WTC11 (cell line): Measurements from ENCODE around the gene OXT. TPM values are rescaled to one million over a fixed set of nuclear protein-coding genes. Genes with fewer than 3 reads are reported as not detected.
A peak's percentile ranks its signal among the peaks of the same experiment; 100 is the strongest.

Experiments used
- ATAC-seq: fragments of 200-7000 bp; cut with Tn5 transposase; 2 replicates; pipeline ENCODE4 v1.10.0; 2021; ENCODE audit warnings: mild to moderate bottlenecking, moderate library complexity
- CTCF ChIA-PET: fragments of 300-600 bp; sonication (Branson Sonifier 250); formaldehyde crosslinking; loops from one replicate; lab custom pipeline; 2021; ENCODE audit warnings: antibody characterized with exemption; lab: Charles Lee
- POLR2A ChIA-PET: fragments of 350-600 bp; sonication (Branson Sonifier 250); formaldehyde crosslinking; loops from one replicate; lab custom pipeline; 2021; ENCODE audit warnings: antibody characterized with exemption; lab: Charles Lee
- DNase-seq: peaks from one replicate; pipeline ENCODE4 v3.0.0; 2021; ENCODE audit warnings: low spot score
- H3K27ac Mint-ChIP-seq: 2 replicates; pipeline ENCODE4 v1.8.0; 2021; ENCODE audit warnings: mixed read lengths
- H3K27me3 Mint-ChIP-seq: 2 replicates; pipeline ENCODE4 v1.8.0; 2021; ENCODE audit warnings: low read depth, mild to moderate bottlenecking, moderate library complexity, mixed read lengths
- H3K36me3 Mint-ChIP-seq: 2 replicates; pipeline ENCODE4 v1.8.0; 2021; ENCODE audit warnings: mixed read lengths
- H3K4me1 Mint-ChIP-seq: 2 replicates; pipeline ENCODE4 v1.8.0; 2022; ENCODE audit warnings: mixed read lengths
- H3K4me3 Mint-ChIP-seq: 2 replicates; pipeline ENCODE4 v1.8.0; 2021; ENCODE audit warnings: mild to moderate bottlenecking, moderate library complexity, mixed read lengths
- H3K9me3 Mint-ChIP-seq: 2 replicates; pipeline ENCODE4 v1.8.0; 2021; ENCODE audit warnings: mixed read lengths
- ESRRA ChIP-seq: sonication (generic); formaldehyde crosslinking; IDR thresholded peaks from 2 replicates; pipeline ENCODE4 v1.8.1; 2022; ENCODE audit warnings: mild to moderate bottlenecking, missing genetic modification reagents, borderline replicate concordance
- FOXK1 ChIP-seq: sonication (generic); formaldehyde crosslinking; IDR thresholded peaks from 2 replicates; pipeline ENCODE4 v1.8.0; 2022; ENCODE audit warnings: mild to moderate bottlenecking, moderate library complexity, missing genetic modification reagents
- FOXP1 ChIP-seq: sonication (generic); formaldehyde crosslinking; IDR thresholded peaks from 2 replicates; pipeline ENCODE4 v1.8.0; 2022; ENCODE audit warnings: missing genetic modification reagents, mild to moderate bottlenecking, moderate library complexity, borderline replicate concordance
- MXD4 ChIP-seq: fragments of 250-450 bp; sonication (Bioruptor Pico); IDR thresholded peaks from 2 replicates; pipeline ENCODE4 v1.8.0; 2021; ENCODE audit warnings: mild to moderate bottlenecking, moderate library complexity, borderline replicate concordance
- NFATC4 ChIP-seq: fragments of 250-450 bp; sonication (Bioruptor Pico); IDR thresholded peaks from 2 replicates; pipeline ENCODE4 v1.9.0; 2021; ENCODE audit warnings: mild to moderate bottlenecking
- NFE2L1 ChIP-seq: sonication (generic); formaldehyde crosslinking; IDR thresholded peaks from 2 replicates; pipeline ENCODE4 v1.8.1; 2023; ENCODE audit warnings: missing genetic modification reagents
- NFYB ChIP-seq: sonication (generic); formaldehyde crosslinking; conservative IDR thresholded peaks from 2 replicates; pipeline ENCODE4 v1.8.0; 2022; ENCODE audit warnings: low read depth, missing genetic modification reagents
- NR1H2 ChIP-seq: sonication (generic); formaldehyde crosslinking; IDR thresholded peaks from 2 replicates; pipeline ENCODE4 v1.9.0; 2021; ENCODE audit warnings: mild to moderate bottlenecking, moderate library complexity, missing genetic modification reagents
- NR2C2 ChIP-seq: sonication (generic); formaldehyde crosslinking; IDR thresholded peaks from 2 replicates; pipeline ENCODE4 v1.8.0; 2022; ENCODE audit warnings: mild to moderate bottlenecking, missing genetic modification reagents
- SOX15 ChIP-seq: fragments of 250-450 bp; sonication (Bioruptor Pico); IDR thresholded peaks from 2 replicates; pipeline ENCODE4 v1.9.0; 2021; ENCODE audit warnings: mild to moderate bottlenecking
- TP53 ChIP-seq: sonication (generic); formaldehyde crosslinking; IDR thresholded peaks from 2 replicates; pipeline ENCODE4 v1.8.1; 2023; ENCODE audit warnings: mild to moderate bottlenecking, missing genetic modification reagents
- ZNF219 ChIP-seq: sonication (generic); formaldehyde crosslinking; IDR thresholded peaks from 2 replicates; pipeline ENCODE4 v1.8.0; 2023; ENCODE audit warnings: missing genetic modification reagents, mild to moderate bottlenecking, borderline replicate concordance
- ZNF232 ChIP-seq: sonication (generic); formaldehyde crosslinking; IDR thresholded peaks from 2 replicates; pipeline ENCODE4 v1.8.0; 2022; ENCODE audit warnings: mild to moderate bottlenecking, missing genetic modification reagents
- ZNF263 ChIP-seq: sonication (generic); formaldehyde crosslinking; IDR thresholded peaks from 2 replicates; pipeline ENCODE4 v1.8.1; 2022; ENCODE audit warnings: low read depth, mild to moderate bottlenecking, moderate library complexity, missing genetic modification reagents
- ZNF396 ChIP-seq: fragments of 250-450 bp; sonication (Bioruptor Pico); IDR thresholded peaks from 2 replicates; pipeline ENCODE4 v1.8.0; 2021; ENCODE audit warnings: mild to moderate bottlenecking, moderate library complexity, borderline replicate concordance
- ZNF416 ChIP-seq: fragments of 250-450 bp; sonication (Bioruptor Pico); IDR thresholded peaks from 2 replicates; pipeline ENCODE4 v1.9.0; 2021; ENCODE audit warnings: mild to moderate bottlenecking, inconsistent platforms
- ZNF671 ChIP-seq: fragments of 250-450 bp; sonication (Bioruptor Pico); IDR thresholded peaks from 2 replicates; pipeline ENCODE4 v1.8.0; 2021; ENCODE audit warnings: mild to moderate bottlenecking
- total RNA-seq: library from RNA; stranded (reverse); gene quantifications from 3 replicates; pipeline ENCODE4 v1.2.3, GENCODE V29; 2021
- TF ChIP-seq, protein P1 (sequence below): sonication (generic); formaldehyde crosslinking; IDR thresholded peaks from 2 replicates; pipeline ENCODE4 v1.8.0; 2023; ENCODE audit warnings: missing genetic modification reagents
- TF ChIP-seq, protein P2 (sequence below): sonication (generic); formaldehyde crosslinking; IDR thresholded peaks from 2 replicates; pipeline ENCODE4 v1.8.0; 2022; ENCODE audit warnings: mild to moderate bottlenecking, missing genetic modification reagents
- TF ChIP-seq, protein P3 (sequence below): sonication (generic); formaldehyde crosslinking; IDR thresholded peaks from 2 replicates; pipeline ENCODE4 v1.8.1; 2023; ENCODE audit warnings: mild to moderate bottlenecking, moderate library complexity, missing genetic modification reagents
- TF ChIP-seq, protein P4 (sequence below): sonication (generic); formaldehyde crosslinking; IDR thresholded peaks from 2 replicates; pipeline ENCODE4 v1.8.1; 2023; ENCODE audit warnings: mild to moderate bottlenecking, missing genetic modification reagents
- TF ChIP-seq, protein P5 (sequence below): fragments of 200-600 bp; IDR thresholded peaks from 2 replicates; pipeline ENCODE4 v1.8.0; 2022; ENCODE audit warnings: antibody characterized with exemption
- TF ChIP-seq, protein P6 (sequence below): sonication (generic); formaldehyde crosslinking; IDR thresholded peaks from 2 replicates; pipeline ENCODE4 v1.8.1; 2022; ENCODE audit warnings: missing genetic modification reagents, borderline replicate concordance

The OXT gene
- total RNA-seq, 1 experiment from 2014 or later, result not detected

DNA sequence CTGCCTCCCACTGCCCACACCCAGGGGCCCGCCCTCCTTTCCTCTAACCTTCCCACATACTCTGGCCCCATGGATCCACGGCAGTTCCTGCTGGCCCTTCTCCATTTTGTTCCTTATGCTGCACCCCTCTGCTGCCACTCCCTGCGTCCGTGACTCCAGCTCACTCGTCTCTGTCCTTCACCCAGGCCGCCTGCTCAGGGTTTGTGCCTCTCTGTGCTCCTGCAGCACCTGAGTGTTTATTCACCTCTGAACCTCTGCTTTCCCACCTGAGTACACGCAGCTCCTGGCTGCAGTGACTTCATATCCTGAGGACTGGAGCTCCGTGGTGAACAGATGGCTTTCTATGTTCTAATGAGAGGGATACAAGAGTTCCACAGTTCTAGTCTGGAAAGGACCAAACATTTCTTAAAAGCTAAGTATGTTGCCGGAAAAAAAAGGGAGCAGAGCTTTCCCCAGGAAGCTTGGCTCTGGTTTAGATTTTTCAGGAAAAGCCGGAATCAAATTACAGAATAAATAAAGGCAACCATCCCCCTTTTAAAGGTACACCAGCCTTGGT is 29.5 kb upstream of the OXT start (continued):
- TF ChIP-seq NFE2L1 (CRISPR knock-in tag) (no peak), TP53 (CRISPR knock-in tag) (no peak), FOXP1 (CRISPR knock-in tag) (no peak), FOXK1 (CRISPR knock-in tag) (no peak), ESRRA (CRISPR knock-in tag) (no peak)
- TF ChIP-seq, protein P1, sequence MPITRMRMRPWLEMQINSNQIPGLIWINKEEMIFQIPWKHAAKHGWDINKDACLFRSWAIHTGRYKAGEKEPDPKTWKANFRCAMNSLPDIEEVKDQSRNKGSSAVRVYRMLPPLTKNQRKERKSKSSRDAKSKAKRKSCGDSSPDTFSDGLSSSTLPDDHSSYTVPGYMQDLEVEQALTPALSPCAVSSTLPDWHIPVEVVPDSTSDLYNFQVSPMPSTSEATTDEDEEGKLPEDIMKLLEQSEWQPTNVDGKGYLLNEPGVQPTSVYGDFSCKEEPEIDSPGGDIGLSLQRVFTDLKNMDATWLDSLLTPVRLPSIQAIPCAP, result no peak
- TF ChIP-seq, protein P2, sequence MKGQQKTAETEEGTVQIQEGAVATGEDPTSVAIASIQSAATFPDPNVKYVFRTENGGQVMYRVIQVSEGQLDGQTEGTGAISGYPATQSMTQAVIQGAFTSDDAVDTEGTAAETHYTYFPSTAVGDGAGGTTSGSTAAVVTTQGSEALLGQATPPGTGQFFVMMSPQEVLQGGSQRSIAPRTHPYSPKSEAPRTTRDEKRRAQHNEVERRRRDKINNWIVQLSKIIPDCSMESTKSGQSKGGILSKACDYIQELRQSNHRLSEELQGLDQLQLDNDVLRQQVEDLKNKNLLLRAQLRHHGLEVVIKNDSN (CRISPR knock-in tag), result no peak
- TF ChIP-seq, all 79 proteins: peak for 0

DNA sequence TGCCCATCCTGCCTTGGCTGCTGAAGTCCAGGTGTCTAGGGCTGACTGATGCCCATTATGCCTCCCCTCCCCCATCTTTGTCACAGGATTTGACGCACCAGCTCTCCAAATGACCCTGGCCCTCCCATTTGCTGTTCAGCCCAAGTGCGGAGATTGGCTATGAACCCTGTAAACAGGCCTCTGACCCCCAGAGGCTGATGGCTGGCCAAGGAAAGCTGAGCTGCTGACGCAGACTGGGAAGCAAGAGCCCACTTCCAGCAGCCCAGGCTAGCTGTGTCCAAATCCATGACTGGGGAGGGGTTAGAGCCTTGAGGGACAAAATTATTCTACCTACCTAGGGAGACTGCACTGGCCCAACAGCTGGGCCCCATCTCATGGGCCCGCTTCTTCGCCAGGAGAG is 28.8 kb upstream of the OXT start:
- ChIA-PET POLR2A (no interaction called here), CTCF (interaction anchor here (0.6 to 2.7 kb wide), 10 partner anchors 10 to 368 kb away, joined by 3 to 13 read pairs (median 3); partner anchors contain the start of gene TMEM239)
- Mint-ChIP-seq H3K9me3 (no peaks in the 10 kb centered on the region), H3K27me3 (no peaks in the 10 kb centered on the region), H3K4me1 (peaks cover 26% of the 10 kb centered on the region), H3K4me3 (peak overlapping the region; percentile 48), H3K27ac (peak overlapping the region; percentile 86), H3K36me3 (peaks cover 29% of the 10 kb centered on the region)
- ATAC-seq, result no peak
- TF ChIP-seq SOX15 (CRISPR knock-in tag) (no peak), ZNF219 (CRISPR knock-in tag) (no peak), NR2C2 (CRISPR knock-in tag) (no peak)
- no peak for DNase-seq

DNA sequence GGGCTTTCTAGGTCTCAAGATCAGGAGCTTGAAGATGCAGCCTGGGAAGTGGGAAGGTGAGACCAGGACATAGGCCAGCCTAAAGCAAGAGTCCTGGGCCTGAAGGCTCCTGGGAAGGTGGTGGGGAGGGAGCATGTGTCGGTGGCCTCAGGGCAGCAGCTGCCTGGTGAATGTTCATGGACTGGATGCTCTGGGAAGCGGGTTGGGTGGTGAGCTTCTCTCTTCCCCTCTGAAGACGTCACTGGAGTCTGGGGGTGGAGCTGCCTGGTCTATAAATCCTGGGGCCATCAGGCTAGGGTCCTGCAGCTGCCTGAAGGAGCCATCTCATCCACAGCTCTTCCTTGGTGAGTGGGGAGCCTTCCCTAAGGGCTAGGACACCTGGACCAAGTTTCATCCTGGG is 28.1 kb upstream of the OXT start, which contains the start of gene GNRH2:
Gene GNRH2 (plus strand): TSS at position 301 of the 400 bp plus-strand sequence. CDS start 793 bp downstream, outside the sequence.
- Mint-ChIP-seq H3K27me3 (no peaks in the 10 kb centered on the region), H3K4me1 (peaks cover 26% of the 10 kb centered on the region), H3K4me3 (peak within 1 kb of the TSS; percentile 48), H3K27ac (peak within 1 kb of the TSS; percentile 86), H3K36me3 (peaks cover 30% of the 10 kb centered on the region), H3K9me3 (no peaks in the 10 kb centered on the region)
- no peak for ATAC-seq
- CTCF ChIA-PET, result interaction anchor here (1.2 to 2.7 kb wide), 4 partner anchors 10 to 273 kb away, joined by 3 to 13 read pairs (median 4); partner anchors contain the start of gene TMEM239
- TF ChIP-seq ZNF263 (CRISPR knock-in tag) (no peak), NFE2L1 (CRISPR knock-in tag) (no peak), SOX15 (CRISPR knock-in tag) (no peak), ZNF671 (CRISPR knock-in tag) (no peak), ZNF219 (CRISPR knock-in tag) (no peak), MXD4 (no peak), NFATC4 (no peak), ZNF396 (CRISPR knock-in tag) (no peak), FOXK1 (CRISPR knock-in tag) (no peak), NFYB (CRISPR knock-in tag) (no peak), ZNF232 (CRISPR knock-in tag) (no peak), NR1H2 (CRISPR knock-in tag) (no peak), ZNF416 (CRISPR knock-in tag) (no peak)
- TF ChIP-seq, protein P3, sequence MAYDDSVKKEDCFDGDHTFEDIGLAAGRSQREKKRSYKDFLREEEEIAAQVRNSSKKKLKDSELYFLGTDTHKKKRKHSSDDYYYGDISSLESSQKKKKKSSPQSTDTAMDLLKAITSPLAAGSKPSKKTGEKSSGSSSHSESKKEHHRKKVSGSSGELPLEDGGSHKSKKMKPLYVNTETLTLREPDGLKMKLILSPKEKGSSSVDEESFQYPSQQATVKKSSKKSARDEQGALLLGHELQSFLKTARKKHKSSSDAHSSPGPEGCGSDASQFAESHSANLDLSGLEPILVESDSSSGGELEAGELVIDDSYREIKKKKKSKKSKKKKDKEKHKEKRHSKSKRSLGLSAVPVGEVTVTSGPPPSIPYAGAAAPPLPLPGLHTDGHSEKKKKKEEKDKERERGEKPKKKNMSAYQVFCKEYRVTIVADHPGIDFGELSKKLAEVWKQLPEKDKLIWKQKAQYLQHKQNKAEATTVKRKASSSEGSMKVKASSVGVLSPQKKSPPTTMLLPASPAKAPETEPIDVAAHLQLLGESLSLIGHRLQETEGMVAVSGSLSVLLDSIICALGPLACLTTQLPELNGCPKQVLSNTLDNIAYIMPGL (CRISPR knock-in tag), result no peak
- TF ChIP-seq, protein P4, sequence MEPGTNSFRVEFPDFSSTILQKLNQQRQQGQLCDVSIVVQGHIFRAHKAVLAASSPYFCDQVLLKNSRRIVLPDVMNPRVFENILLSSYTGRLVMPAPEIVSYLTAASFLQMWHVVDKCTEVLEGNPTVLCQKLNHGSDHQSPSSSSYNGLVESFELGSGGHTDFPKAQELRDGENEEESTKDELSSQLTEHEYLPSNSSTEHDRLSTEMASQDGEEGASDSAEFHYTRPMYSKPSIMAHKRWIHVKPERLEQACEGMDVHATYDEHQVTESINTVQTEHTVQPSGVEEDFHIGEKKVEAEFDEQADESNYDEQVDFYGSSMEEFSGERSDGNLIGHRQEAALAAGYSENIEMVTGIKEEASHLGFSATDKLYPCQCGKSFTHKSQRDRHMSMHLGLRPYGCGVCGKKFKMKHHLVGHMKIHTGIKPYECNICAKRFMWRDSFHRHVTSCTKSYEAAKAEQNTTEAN (CRISPR knock-in tag), result no peak
- TF ChIP-seq, protein P5, sequence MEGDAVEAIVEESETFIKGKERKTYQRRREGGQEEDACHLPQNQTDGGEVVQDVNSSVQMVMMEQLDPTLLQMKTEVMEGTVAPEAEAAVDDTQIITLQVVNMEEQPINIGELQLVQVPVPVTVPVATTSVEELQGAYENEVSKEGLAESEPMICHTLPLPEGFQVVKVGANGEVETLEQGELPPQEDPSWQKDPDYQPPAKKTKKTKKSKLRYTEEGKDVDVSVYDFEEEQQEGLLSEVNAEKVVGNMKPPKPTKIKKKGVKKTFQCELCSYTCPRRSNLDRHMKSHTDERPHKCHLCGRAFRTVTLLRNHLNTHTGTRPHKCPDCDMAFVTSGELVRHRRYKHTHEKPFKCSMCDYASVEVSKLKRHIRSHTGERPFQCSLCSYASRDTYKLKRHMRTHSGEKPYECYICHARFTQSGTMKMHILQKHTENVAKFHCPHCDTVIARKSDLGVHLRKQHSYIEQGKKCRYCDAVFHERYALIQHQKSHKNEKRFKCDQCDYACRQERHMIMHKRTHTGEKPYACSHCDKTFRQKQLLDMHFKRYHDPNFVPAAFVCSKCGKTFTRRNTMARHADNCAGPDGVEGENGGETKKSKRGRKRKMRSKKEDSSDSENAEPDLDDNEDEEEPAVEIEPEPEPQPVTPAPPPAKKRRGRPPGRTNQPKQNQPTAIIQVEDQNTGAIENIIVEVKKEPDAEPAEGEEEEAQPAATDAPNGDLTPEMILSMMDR, result no peak
- TF ChIP-seq, protein P6, sequence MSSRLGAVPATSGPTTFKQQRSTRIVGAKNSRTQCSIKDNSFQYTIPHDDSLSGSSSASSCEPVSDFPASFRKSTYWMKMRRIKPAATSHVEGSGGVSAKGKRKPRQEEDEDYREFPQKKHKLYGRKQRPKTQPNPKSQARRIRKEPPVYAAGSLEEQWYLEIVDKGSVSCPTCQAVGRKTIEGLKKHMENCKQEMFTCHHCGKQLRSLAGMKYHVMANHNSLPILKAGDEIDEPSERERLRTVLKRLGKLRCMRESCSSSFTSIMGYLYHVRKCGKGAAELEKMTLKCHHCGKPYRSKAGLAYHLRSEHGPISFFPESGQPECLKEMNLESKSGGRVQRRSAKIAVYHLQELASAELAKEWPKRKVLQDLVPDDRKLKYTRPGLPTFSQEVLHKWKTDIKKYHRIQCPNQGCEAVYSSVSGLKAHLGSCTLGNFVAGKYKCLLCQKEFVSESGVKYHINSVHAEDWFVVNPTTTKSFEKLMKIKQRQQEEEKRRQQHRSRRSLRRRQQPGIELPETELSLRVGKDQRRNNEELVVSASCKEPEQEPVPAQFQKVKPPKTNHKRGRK (CRISPR knock-in tag), result no peak
- POLR2A ChIA-PET, result interaction anchor here (0.5 kb wide), 1 partner anchor 132 kb away, joined by 3 read pairs; no protein-coding TSS in a partner anchor
- DNase-seq, result no peak
